GM20431 (cell line): ENCODE measurements around the gene CLEC19A.
"Not testable (repeated sequence)": the region's sequence is repeated elsewhere in the genome, so short reads cannot be mapped to it uniquely, and the experiment has no call there.

Experiments used
- in situ Hi-C: fragments of 300-500 bp; cut with MseI, MboI; formaldehyde crosslinking; loops from one replicate; pipeline ENCODE4 v1.15.0; 2020; ENCODE audit warnings: low sequenced_read_pairs; ENCODE audit not compliant: unreplicated experiment

Gene CLEC19A

GRCh38 chr16:19315889-19316433 is 30.4 kb downstream of the CLEC19A start:
- in situ Hi-C loops: no loop called here

- in situ Hi-C loops: no loop called here
Measured at GRCh38 chr16:19316846-19317245, 31.3 kb downstream of the CLEC19A start.

- in situ Hi-C loops: not testable (repeated sequence)
Measured at GRCh38 chr16:19321186-19321585, 35.7 kb downstream of the CLEC19A start.

GRCh38 chr16:19323596-19323995 is 38.1 kb downstream of the CLEC19A start:
- in situ Hi-C loops: no loop called here

GRCh38 chr16:19328364-19328763 is 42.8 kb downstream of the CLEC19A start:
- in situ Hi-C loops: no loop called here

GRCh38 chr16:19329932-19330331 is 44.4 kb downstream of the CLEC19A start:
- in situ Hi-C loops: no loop called here

GRCh38 chr16:19330841-19331397 is 45.4 kb downstream of the CLEC19A start:
- in situ Hi-C loops: no loop called here

GRCh38 chr16:19331794-19332193 is 46.3 kb downstream of the CLEC19A start:
- in situ Hi-C loops: no loop called here

GRCh38 chr16:19338335-19338734 is 52.8 kb downstream of the CLEC19A start:
- in situ Hi-C loops: no loop called here

GRCh38 chr16:19344224-19344801 is 58.8 kb downstream of the CLEC19A start:
- in situ Hi-C loops: no loop called here

GRCh38 chr16:19344980-19345379 is 59.4 kb downstream of the CLEC19A start:
- in situ Hi-C loops: no loop called here

- in situ Hi-C loops: no loop called here
Measured at GRCh38 chr16:19346335-19346922, 60.9 kb downstream of the CLEC19A start.

GRCh38 chr16:19348125-19348524 is 62.6 kb downstream of the CLEC19A start:
- in situ Hi-C loops: no loop called here

GRCh38 chr16:19348578-19349315 is 63.2 kb downstream of the CLEC19A start:
- in situ Hi-C loops: no loop called here

- in situ Hi-C loops: no loop called here
Measured at GRCh38 chr16:19354371-19354770, 68.8 kb downstream of the CLEC19A start.

GRCh38 chr16:19356024-19356952 is 70.8 kb downstream of the CLEC19A start:
- in situ Hi-C loops: no loop called here

GRCh38 chr16:19359556-19359955 is 74.0 kb downstream of the CLEC19A start:
- in situ Hi-C loops: no loop called here
